GM12873 (cell line): Measurements from ENCODE around the gene FHIT.

ENCODE experiments used
- CTCF ChIP-seq: IDR thresholded peaks from 2 replicates; pipeline ENCODE4 v1.5.1; 2012; ENCODE audit warnings: low read depth, mild to moderate bottlenecking, moderate library complexity, low read length, control low read depth; ENCODE audit not compliant: insufficient read depth; ENCODE audit errors: missing control alignments

FHIT gene

GRCh38 chr3:61008998-61009380 is 242.3 kb downstream of the FHIT start:
- no peak for TF ChIP-seq CTCF

DNA sequence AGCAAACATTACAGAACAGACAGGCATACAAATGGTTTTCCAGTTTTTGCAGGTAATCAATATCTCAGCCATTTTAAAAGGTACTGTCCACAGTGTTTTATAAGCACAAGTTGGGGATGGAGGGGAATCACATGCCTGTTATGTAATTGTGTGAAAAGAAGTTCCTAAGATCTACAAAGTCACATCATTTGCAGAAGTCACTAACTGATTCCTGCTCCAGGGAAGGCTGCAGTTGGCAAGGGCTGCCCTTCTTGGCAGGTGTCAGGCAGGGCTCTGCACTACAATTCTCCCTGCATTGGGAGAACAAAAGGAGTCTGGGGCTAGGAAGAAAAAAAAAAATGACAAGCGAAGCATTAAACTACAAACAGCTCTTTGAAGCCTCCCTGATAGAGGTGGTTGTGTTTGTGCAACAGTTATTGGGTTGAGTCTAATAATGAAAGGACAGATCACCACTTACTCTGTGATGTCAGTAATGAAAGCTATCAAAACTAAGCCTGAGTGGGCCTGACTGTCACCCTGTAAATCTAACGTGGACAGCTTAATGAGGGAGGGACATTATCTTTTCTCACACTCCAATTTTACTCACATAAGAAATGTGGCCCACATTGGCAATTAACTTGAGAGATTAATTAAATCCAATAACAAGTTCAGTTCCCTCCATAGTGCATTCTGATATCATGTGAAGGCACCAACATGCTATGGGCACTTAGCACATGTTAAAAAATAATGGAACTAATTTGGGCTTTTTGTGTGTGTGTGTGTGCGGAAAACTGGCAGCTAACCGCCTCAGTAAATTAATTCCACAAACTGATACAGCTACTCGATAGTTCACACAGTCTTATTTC is 242.9 kb downstream of the FHIT start:
- no peak for TF ChIP-seq CTCF

DNA sequence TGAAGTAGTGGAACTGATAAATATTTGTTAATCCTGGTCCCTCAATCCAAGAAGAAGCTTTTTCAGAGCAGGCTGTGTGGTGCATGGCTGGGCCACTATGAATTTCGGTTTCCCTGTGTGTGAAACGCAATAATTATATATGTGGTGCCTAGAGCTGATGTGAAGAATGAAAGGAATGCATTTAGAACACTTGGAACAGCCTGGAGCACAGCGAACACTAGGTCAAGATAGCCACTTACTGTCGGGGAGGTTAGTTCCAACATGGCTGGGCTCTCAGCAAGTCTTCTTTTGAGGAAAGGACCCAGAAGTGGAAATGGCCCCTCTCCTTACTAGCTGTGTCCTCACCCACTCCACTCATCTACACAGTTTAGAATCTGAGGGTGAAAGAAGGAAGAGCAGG is 245.7 kb downstream of the FHIT start:
- TF ChIP-seq CTCF = no peak

DNA sequence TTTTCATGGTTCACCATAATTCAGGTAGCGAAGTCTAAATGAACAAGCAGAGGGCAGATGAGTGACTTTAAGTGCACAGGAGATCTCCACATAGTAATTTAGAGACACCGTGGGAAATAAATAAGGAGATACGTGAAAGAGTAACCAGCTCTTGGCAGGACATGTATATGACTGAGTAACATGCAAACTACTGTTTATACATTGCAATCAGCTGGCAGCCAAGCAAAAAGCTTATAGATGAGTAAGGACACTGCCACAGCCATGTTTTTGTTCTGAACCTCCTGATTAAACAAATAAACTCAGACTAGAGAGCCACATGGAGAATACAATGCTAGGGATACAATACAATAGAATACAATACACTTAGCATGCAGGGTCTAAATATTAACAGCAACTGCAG is 252.4 kb downstream of the FHIT start:
- no peak for TF ChIP-seq CTCF

GRCh38 chr3:60992395-60992794 is 258.9 kb downstream of the FHIT start:
- no peak for TF ChIP-seq CTCF

DNA sequence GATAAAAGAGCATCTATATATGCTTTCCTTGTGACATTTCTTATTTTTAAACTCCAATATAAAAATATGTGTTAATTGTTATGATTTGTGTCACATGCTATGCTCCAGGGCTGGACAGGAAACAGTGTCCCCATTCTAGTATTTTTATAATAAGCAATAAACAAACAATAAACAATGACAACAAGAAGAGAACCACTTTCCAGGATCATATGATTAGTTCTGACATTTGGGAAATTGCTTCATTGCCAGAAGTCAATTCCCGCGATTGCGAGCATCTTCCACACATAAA is 260.9 kb downstream of the FHIT start:
- no peak for TF ChIP-seq CTCF

- TF ChIP-seq CTCF = no peak
These were observed 261.4 kb downstream of the FHIT start for GRCh38 chr3:60989626-60990441.
